ENCODE results near the gene ZNF764.
A peak's percentile ranks its signal among the peaks of the same experiment; 100 is the strongest.

ZNF764 gene

GRCh38 chr16:30569746-30570635 lies 11.8 kb upstream of the ZNF764 start:
- no peak for ATAC-seq

DNA sequence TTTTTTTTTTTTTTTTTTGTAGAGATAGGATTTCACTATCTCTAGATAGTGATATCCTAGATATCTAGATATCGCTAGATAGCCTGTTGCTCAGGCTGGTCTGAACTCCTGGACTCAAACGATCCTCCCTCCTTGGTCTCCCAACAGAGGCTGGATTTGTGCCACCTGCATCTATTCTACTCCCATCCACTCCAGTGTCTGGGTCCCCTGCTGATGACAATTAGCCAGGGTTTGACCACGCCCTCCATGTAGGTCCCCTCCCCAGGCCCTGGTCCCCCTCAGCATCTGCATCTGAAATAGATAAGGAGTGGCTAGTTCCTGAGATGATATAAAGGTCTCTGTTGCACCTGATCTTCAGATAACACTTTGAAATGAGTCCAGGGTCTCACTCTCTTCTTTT lies 11.1 kb upstream of the ZNF764 start:
- no peak for ATAC-seq

- peak; percentile 60 to 66 for ATAC-seq
Measured at GRCh38 chr16:30567991-30568638, 9.9 kb upstream of the ZNF764 start.

GRCh38 chr16:30567160-30567990 lies 9.2 kb upstream of the ZNF764 start:
- ATAC-seq = peak; percentile 58 to 68

DNA sequence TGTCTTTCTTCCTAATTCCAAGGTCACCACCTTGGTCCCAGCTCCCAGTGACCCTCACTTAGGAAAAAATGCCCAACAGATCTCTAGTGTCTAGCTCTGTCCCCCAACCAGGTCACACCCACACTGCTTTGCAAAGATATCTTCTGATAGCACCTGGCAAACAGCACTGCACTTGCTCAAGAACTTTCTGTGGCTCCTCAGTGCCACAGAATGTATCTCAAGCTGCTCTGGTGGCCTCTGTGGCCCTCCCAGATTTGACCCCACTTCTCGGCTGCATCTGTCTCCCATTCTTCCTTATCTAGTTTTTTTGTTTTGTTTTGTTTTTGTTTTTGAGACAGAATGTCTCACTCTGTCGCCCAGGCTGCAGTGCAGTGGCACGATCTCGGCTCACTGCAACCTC lies 8.4 kb upstream of the ZNF764 start:
- no peak for ATAC-seq

- ATAC-seq = no peak
Measured at GRCh38 chr16:30565984-30566383, 7.8 kb upstream of the ZNF764 start.

DNA sequence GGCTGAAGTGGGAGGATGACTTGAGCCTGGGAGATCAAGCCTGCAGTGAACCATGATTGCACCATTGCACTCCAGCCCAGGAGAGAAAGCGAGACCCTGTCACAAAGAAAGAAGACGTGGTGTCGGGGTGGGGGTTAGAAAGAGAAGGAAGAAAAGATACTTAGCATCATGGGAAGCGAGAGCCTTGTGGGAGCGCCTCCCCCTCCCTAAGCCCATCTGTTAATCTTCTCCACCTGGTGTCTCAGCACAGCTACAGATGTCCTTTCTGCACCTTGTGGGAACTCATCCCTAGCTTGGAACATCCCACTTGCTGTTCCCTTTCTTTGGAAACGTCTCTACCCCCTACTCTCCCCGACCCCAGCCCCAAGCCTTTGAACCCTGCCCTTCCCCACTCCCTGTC lies 7.4 kb upstream of the ZNF764 start:
- ATAC-seq = no peak

DNA sequence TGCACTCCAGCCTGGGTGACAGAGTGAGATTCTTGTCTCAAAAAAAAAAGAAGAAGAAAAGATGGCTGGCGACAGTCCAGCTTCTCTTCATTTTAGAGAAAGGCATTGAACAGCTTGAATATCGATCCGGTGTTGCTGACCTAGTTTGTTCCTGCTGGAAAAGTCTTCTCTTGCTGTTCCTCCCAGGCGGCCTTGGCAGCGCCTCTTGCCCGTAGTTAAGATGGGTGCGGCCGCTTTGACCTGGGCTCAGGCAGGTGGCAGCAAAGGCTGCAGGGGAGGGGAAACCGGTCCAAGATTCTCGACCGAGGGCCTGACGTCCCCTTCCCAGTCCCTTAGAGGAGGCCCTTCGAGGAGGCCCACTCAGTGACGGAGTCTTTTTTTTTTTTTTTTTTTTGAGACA lies 3.8 kb upstream of the ZNF764 start:
- ATAC-seq = no peak

DNA sequence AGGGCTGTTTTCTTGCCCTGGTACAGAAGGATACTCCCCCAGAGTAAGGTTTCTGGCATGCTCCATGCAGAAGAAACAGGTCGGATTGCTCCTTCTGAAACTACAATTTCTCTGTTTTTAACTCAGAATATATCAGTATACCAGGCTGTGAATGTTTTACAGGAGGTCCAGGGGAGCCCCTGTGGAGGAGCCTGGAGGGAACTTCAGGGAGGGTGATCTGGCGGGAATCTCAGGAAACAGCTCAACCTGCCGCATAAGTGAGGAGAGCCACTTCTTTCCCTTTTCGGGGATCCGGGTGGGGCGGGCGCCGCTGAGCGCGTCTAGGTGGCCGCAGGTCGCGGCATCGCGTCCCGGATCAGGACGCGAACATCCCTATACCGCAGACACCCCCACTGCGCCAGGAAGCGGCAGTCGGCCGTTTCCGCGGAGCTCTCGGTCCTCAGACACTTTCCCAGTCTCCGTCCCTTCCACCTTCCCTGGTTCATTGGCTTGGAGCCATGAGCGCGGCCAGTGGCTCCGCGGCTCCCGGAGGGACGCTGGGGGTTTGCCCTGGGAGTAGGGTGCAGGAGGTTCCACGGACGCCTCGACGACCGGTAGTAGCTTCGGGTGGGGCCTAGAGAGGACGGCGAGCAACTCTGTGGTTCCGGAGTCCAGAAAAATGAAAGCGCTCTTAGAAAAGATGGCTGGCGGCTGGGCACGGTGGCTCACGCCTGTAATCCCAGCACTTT lies 3.1 kb upstream of the ZNF764 start:
- no peak for ATAC-seq

GRCh38 chr16:30559690-30560089 lies 1.5 kb upstream of the ZNF764 start:
- ATAC-seq = no peak

DNA sequence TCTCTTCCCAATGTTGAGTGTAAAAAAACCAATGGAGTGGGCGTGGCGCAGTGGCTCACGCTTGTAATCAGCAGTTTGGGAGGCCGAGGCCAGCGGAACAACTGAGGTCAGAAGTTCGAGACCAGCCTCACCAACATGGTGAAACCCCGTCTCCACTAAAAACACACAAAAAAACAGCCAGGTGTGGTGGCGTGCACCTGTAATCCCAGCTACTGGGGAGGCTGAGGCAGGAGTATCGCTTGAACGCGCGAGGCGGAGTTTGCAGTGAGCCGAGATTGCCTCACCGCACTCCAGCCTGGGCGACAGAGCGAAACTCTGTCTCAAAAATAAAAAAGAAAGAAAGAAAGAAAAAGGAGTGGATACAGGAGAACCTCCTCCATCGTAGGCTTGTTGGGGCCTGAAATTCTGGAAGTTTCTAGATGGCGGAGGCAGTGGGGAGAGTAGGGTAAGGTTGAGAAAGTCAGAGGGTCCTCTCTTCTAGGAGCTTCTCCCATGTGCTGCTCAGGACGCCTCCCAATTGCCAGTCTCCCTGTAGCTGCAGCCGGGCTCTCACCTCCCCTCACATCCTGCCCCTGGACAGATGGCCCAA lies 709 bp upstream of the ZNF764 start:
- ATAC-seq = no peak

GRCh38 chr16:30557707-30557956 lies 542 bp downstream of the ZNF764 start:
- no peak for ATAC-seq

GRCh38 chr16:30556125-30556473 lies 2.1 kb downstream of the ZNF764 start:
- ATAC-seq = no peak

GRCh38 chr16:30555315-30556124 lies 2.7 kb downstream of the ZNF764 start:
- ATAC-seq = no peak

DNA sequence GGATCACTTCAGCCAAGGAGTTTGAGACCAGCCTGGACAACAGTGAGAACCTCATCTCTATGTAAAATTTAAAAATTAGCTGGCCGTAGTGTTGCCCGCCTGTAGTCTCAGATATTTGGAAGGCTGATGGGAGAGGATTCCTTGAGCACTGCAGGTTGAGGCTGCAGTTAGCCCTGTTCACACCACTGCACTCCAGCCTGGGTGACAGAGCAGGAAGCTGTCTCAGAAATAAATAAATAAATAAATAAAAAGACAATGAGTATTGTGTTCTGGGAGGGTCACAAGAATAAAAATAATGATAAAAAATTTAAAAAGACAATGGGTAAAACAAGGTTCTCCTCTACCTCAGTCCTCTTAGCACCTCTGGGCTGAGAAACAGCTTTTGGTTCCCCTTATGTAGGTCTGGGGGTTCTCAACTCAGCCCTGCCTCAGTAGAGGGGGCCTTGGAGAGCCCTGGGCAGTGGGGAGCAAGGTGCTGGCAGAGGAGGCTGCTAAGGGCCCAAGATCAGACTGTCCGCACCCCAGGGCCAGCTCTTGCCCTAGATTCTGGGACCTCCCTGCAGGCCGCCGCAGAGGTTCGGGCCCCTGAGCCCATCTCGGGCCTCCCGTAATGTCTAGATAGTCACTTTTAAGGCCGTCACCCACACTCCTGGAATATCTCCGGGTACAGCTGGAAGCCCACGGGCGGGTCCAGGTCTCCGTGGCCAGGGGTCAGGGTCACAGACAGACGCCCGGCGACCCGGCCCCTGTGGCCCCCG lies 3.4 kb downstream of the ZNF764 start:
- no peak for ATAC-seq

DNA sequence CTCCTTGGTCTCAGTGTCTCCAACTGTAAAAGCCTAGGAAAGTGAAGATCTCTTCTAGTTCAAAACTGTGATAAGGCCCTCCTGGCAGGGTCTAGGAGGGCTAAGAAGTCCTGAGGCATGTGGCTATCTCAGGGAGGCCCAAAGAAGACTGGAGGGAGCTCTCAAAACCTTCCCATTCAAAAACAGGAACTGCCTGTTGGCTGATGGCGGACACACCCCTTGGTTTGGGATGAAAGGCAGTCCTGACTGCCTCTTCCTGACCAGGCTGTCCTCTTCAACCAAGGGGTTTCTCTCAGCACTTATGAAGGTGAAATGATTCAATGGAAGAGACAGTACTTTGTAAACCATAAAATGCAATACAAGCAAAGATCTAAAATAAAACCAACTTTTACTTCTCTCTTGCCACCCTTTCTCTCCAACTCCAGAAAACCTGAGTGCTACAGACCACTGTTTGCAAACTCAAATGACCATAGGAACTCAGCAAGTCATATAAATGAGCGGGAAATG lies 4.7 kb downstream of the ZNF764 start:
- ATAC-seq = no peak

DNA sequence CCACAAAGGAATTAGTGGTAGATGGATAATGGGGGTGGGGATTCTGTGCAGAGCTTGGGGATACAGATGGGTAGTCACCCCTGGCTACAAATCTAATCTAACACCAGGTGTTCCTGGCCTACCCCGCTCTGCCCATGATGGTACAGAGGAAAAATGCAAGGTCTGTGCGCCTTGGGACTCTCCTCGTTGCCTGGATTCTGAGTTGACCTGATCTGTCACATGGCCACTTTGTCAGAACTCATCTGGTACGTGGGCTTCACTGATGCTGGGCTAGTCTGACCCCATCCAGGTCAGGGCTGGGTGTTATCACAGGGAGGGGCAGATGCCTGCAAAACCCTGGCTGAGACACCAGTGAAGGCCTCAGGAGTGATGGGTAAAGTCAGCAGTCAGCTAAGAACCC lies 5.2 kb downstream of the ZNF764 start:
- ATAC-seq = no peak

DNA sequence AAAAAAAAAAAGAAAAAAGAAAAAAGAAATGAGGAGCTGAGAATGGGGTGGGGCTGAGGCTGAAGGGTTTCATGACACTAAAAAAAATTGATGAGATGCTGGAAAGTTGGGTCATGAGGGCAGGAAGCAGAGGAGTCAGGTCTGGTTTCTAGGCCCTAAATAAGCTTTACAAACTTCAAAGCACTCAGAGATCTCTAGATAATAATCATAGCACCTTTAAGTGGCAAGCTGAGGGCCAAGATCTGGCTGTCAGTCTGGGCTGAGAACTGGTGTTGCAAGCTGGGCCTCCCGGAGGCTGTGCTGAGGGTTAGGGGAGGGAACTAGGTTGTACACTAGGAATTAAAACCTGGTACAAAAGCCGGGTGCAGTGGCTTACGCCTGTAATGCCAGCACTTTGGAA lies 6.4 kb downstream of the ZNF764 start:
- peak; percentile 91 to 93 for ATAC-seq

- no peak for ATAC-seq
Measured at GRCh38 chr16:30548416-30549253, 9.5 kb downstream of the ZNF764 start.

- no peak for ATAC-seq
Measured at GRCh38 chr16:30546115-30546514, 12.1 kb downstream of the ZNF764 start.

Measured in activated CD4-positive, CD25-positive, alpha-beta regulatory T cell treated with anti-CD3 and anti-CD28 coated beads, Interleukin-2, amount 50 U/mL, for 24 hours (primary cell).